ENCODE results near the gene TMEM43. TPM values are rescaled to one million over a fixed set of nuclear protein-coding genes. Genes with fewer than 3 reads are reported as not detected.
A peak's percentile ranks its signal among the peaks of the same experiment; 100 is the strongest.

TMEM43 gene
- total and polyA plus RNA-seq, 2 of the 13 experiments (the other 11 are each of a cell fraction or from before 2014, with no cell fraction given) = 48.9 to 50.5 TPM

- TF ChIP-seq GMEB1 (CRISPR knock-in tag; IDR thresholded peaks at IDR 0.05; ENCODE audit: borderline replicate concordance) = peak; percentile 30; the same call in 1 of the 2 replicates
- peak; percentile 88 for TF ChIP-seq BCL6 (CRISPR knock-in tag; IDR thresholded peaks at IDR 0.05)
- 0 out of 2 replicates have a peak, but pooled peaks have one; percentile 64 for TF ChIP-seq FOXO4 (CRISPR knock-in tag; conservative IDR thresholded peaks at IDR 0.05)
- no peak for TF ChIP-seq E2F2 (CRISPR knock-in tag; IDR thresholded peaks at IDR 0.05; ENCODE audit: borderline replicate concordance)
- no peak for TF ChIP-seq AGO1 (IDR thresholded peaks at IDR 0.05; ENCODE audit: low read depth, low read length, poor library complexity, severe bottlenecking)
- TF ChIP-seq EP300 (IDR thresholded peaks at IDR 0.05; ENCODE audit: low read depth in 2 of 2, low read length in 2 of 2) = peak; percentile 18 to 60; a peak in 3 of 4 replicates
- no peak for TF ChIP-seq EP300 (CRISPR knock-in tag; IDR thresholded peaks at IDR 0.05; ENCODE audit: borderline replicate concordance)
- TF ChIP-seq ZNF556 (CRISPR knock-in tag; IDR thresholded peaks at IDR 0.05; ENCODE audit: borderline replicate concordance) = no peak; the same call in 1 of the 2 replicates
- TF ChIP-seq KLF9 (CRISPR knock-in tag; IDR thresholded peaks at IDR 0.05; ENCODE audit: low read depth) = peak; percentile 21; the same call in 1 of the 2 replicates
- no peak for TF ChIP-seq NFRKB (IDR thresholded peaks at IDR 0.05)
- TF ChIP-seq ZMAT3 (CRISPR knock-in tag; conservative IDR thresholded peaks at IDR 0.05) = no peak
- peak; percentile 39; the same call in 1 of the 2 replicates for TF ChIP-seq ZNF317 (CRISPR knock-in tag; IDR thresholded peaks at IDR 0.05)
- 0 out of 2 replicates have a peak, but pooled peaks have one; percentile 20 for TF ChIP-seq ZNF691 (CRISPR knock-in tag; IDR thresholded peaks at IDR 0.05; ENCODE audit: borderline replicate concordance, low read depth)
- TF ChIP-seq ATF7-NPFF (CRISPR knock-in tag; IDR thresholded peaks at IDR 0.05; ENCODE audit: low read depth) = 0 out of 2 replicates have a peak, but pooled peaks have one; percentile 10
- TF ChIP-seq SOX13 (IDR thresholded peaks at IDR 0.05) = no peak
- TF ChIP-seq SOX13 (CRISPR knock-in tag; conservative IDR thresholded peaks at IDR 0.05 in 1 of 2, IDR thresholded peaks at IDR 0.05 in 1 of 2) = peak in 1 of 2 experiments; percentile 61; a peak in 1 of 4 replicates
- TF ChIP-seq FOXC1 (CRISPR knock-in tag; IDR thresholded peaks at IDR 0.05; ENCODE audit: borderline replicate concordance) = peak; percentile 72; the same call in 1 of the 2 replicates
- TF ChIP-seq SAFB2 (CRISPR knock-in tag; IDR thresholded peaks at IDR 0.05; ENCODE audit: borderline replicate concordance, low read depth) = no peak
- TF ChIP-seq MED1 (CRISPR knock-in tag; IDR thresholded peaks at IDR 0.05) = peak; percentile 38; the same call in 1 of the 2 replicates
- TF ChIP-seq IRX3 (CRISPR knock-in tag; IDR thresholded peaks at IDR 0.05; ENCODE audit: borderline replicate concordance, low read depth) = no peak
- 0 out of 2 replicates have a peak, but pooled peaks have one; percentile 31 for TF ChIP-seq KAT7 (CRISPR knock-in tag; IDR thresholded peaks at IDR 0.05; ENCODE audit: borderline replicate concordance)
- TF ChIP-seq HMG20B (CRISPR knock-in tag; conservative IDR thresholded peaks at IDR 0.05) = 0 out of 2 replicates have a peak, but pooled peaks have one; percentile 49
- peak; percentile 80 for TF ChIP-seq ZFX (CRISPR knock-in tag; IDR thresholded peaks at IDR 0.05; ENCODE audit: low read depth)
Observed at GRCh38 chr3:14118400-14119381, 6.2 kb upstream of the TMEM43 start (continued).
